ENCODE data around the gene ACOT8. TPM values are rescaled to one million over a fixed set of nuclear protein-coding genes. Genes with fewer than 3 reads are reported as not detected.
"Not testable (repeated sequence)": the region's sequence is repeated elsewhere in the genome, so short reads cannot be mapped to it uniquely, and the experiment has no call there.

ACOT8 gene
- total and polyA plus RNA-seq, 12 donors, result 33.7 to 134 (median 62.5) TPM

DNA sequence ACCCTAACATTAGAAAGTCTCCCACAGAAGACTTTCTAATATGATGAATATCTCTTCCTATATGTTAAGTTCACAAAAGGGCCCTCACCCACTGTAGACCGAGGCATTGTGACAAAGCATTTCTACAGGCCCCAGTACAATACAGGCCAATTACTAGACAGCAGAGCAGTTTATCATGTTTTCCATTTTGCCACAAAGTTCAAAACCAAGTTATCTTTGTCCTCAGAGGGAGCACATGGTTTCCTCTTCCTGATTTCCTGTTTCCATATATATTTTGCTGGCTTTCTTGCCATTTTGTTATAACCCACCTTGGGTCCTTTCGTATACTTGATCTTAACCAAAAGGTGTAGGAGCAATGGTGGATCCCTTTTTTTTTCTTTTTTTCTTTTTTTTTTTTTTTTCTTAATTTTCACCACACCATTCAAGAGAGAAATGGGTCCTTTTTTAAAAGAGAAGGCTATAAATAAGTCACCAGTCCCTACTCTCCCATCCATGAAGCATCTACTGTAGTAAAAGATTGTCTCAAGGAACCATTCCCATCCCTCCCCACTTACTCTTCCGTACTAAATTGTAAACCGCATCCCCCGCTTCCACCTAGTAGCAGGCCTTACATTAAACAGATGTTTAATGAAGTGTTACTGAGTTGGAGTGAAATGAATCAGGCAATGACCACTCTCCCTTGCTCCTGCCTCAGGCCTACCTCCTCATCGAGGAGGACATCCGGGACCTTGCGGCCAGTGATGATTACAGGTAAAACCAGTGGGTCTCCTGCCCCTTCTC, 46.8 kb downstream of the ACOT8 start:
- WGBS, 4 donors, result 89 to 93% (median 92%) methylated on average over 8 of the region's 8 CpGs

DNA sequence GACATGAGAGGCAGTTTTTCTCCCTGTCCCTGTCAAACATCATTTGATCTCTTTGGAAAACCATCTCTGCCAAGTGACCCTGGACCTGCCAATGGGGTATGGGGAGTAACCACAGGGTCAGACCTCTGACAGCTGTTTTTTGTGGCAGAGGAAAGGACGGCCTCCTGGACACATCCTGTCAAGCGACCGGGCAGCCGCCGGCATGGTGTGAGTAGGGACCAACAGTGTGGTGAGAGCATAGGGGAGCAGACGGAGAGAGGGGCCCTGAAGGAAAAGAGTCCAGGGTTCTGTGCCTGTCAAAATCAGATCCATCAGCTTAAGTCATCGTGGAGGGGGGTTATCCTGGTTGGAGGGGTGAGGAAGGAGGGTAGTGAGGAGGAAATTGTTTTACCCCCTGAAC, 55.3 kb downstream of the ACOT8 start:
- DNase-seq, result no peak
- Histone ChIP-seq H3K36me3 (replicated peaks in 1 of 2) (peaks cover 0 to 64% of the 10 kb centered on the region in 2 donors), H3K27ac (no peak overlapping the region), H3K4me3 (no peak overlapping the region), H3K27me3 (no peaks in the 10 kb centered on the region), H3K9me3 (replicated peaks in 1 of 3) (no peaks in the 10 kb centered on the region), H3K4me1 (replicated peaks in 1 of 2) (no peaks in the 10 kb centered on the region)
- intact Hi-C loops (cut with DNase I), result loop anchor here in 1 of 2 donors (5.0 kb wide), 1 partner anchor 160 kb away; no protein-coding TSS in a partner anchor
- TF ChIP-seq POLR2A (IDR thresholded peaks at IDR 0.05), result no peak
- TF ChIP-seq, protein P1, sequence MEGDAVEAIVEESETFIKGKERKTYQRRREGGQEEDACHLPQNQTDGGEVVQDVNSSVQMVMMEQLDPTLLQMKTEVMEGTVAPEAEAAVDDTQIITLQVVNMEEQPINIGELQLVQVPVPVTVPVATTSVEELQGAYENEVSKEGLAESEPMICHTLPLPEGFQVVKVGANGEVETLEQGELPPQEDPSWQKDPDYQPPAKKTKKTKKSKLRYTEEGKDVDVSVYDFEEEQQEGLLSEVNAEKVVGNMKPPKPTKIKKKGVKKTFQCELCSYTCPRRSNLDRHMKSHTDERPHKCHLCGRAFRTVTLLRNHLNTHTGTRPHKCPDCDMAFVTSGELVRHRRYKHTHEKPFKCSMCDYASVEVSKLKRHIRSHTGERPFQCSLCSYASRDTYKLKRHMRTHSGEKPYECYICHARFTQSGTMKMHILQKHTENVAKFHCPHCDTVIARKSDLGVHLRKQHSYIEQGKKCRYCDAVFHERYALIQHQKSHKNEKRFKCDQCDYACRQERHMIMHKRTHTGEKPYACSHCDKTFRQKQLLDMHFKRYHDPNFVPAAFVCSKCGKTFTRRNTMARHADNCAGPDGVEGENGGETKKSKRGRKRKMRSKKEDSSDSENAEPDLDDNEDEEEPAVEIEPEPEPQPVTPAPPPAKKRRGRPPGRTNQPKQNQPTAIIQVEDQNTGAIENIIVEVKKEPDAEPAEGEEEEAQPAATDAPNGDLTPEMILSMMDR (IDR thresholded peaks at IDR 0.05), result no peak
- WGBS, 4 donors, result 83 to 97% (median 90%) methylated on average over 7 of the region's 7 CpGs

More for the DNA sequence above, 46.8 kb downstream of the ACOT8 start:
- Histone ChIP-seq H3K27ac (no peak overlapping the region), H3K4me1 (replicated peaks in 1 of 2) (peaks cover 8 to 11% of the 10 kb centered on the region in 2 donors), H3K9me3 (replicated peaks in 1 of 3) (no peaks in the 10 kb centered on the region), H3K36me3 (replicated peaks in 1 of 2) (peaks cover 0 to 63% of the 10 kb centered on the region in 2 donors), H3K4me3 (no peak overlapping the region), H3K27me3 (no peaks in the 10 kb centered on the region)
- intact Hi-C loops (cut with DNase I), result no loop called here
- TF ChIP-seq POLR2A (IDR thresholded peaks at IDR 0.05), result no peak
- TF ChIP-seq, protein P1 (IDR thresholded peaks at IDR 0.05), result no peak
- DNase-seq, result no peak

DNA sequence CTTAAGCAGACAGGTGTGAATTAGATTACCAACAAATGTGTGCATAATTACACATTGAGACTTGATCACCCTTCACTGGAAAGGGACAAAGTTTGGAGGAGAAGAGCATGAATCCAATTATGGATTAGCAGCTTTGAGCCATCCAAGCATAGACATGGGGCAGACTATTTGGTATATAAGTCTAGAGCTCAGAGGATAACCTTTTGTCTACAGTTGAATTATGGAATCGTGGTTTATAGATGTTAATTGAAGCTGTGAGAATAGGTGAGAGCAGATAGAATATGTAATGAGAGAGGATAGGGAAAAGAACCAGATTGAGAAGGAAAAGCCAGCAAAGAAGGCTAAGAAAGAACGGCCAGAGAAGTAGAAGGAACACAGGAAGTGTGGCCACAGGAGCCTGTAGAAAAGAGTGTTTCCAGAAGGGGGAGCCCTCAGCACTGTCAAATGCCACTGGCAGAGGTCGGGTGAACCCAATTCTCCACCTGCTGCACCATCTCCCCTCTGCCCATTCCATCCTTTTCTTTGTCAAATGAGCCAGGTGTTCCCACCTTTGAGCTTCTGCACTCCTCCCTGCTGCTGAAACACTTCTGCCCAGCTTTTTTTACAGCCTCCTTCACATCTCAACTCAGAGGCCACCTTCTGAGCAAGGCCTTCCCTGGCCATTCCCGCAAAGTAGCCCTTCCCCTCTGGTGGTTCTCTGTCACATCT, 58.1 kb downstream of the ACOT8 start:
- H3K4me3 ChIP-seq, result no peak overlapping the region
- no peaks in the 10 kb centered on the region for H3K4me1 ChIP-seq (replicated peaks in 1 of 2)
- H3K27ac ChIP-seq, result no peak overlapping the region
- peak; percentile 62 to 81 (median 66) for DNase-seq
- 26 to 31% (median 28%) methylated on average over 4 of the region's 4 CpGs for WGBS, 4 donors
- no peaks in the 10 kb centered on the region for H3K9me3 ChIP-seq (replicated peaks in 1 of 3)
- no peaks in the 10 kb centered on the region for H3K27me3 ChIP-seq
- intact Hi-C loops (cut with DNase I), result no loop called here
- TF ChIP-seq, protein P1 (IDR thresholded peaks at IDR 0.05), result peak; percentile 61 to 78 (median 64)
- no peak for TF ChIP-seq POLR2A (IDR thresholded peaks at IDR 0.05)
- H3K36me3 ChIP-seq (replicated peaks in 1 of 2), result peaks cover 0 to 62% of the 10 kb centered on the region in 2 donors

DNA sequence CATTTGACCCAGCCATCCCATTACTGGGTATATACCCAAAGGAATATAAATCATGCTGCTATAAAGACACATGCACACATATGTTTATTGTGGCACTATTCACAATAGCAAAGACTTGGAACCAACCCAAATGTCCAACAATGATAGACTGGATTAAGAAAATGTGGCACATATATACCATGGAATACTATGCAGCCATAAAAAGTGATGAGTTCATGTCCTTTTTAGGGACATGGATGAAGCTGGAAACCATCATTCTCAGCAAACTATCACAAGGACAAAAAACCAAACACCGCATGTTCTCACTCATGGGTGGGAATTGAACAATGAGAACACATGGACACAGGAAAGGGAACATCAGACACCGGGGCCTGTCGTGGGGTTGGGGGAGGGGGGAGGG, 59.2 kb downstream of the ACOT8 start:
- H3K4me1 ChIP-seq (replicated peaks in 1 of 2); H3K9me3 ChIP-seq (replicated peaks in 1 of 3); intact Hi-C loops (cut with DNase I); H3K27ac ChIP-seq; H3K4me3 ChIP-seq; DNase-seq; H3K27me3 ChIP-seq: not testable (repeated sequence)
- H3K36me3 ChIP-seq (replicated peaks in 1 of 2), result peaks cover 0 to 57% of the 10 kb centered on the region in 2 donors
- 75 to 97% (median 83%) methylated on average over 3 of the region's 3 CpGs for WGBS, 4 donors

DNA sequence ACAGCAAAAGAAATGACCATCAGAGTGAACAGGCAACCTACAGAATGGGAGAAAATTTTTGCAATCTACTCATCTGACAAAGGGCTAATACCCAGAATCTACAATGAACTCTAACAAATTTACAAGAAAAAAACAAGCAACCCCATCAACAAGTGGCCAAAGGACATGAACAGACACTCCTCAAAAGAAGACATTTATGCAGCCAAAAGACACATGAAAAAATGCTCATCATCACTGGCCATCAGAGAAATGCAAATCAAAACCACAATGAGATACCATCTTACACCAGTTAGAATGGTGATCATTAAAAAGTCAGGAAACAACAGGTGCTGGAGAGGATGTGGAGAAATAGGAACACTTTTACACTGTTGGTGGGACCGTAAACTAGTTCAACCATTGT, 59.7 kb downstream of the ACOT8 start:
- not testable (repeated sequence) for H3K27ac ChIP-seq
- peaks cover 0 to 52% of the 10 kb centered on the region in 2 donors for H3K36me3 ChIP-seq (replicated peaks in 1 of 2)
- no CpG with 5 or more reads among the region's 1 CpG for WGBS, 4 donors

More for the DNA sequence above, 59.7 kb downstream of the ACOT8 start:
- intact Hi-C loops (cut with DNase I); DNase-seq; H3K4me1 ChIP-seq (replicated peaks in 1 of 2); H3K4me3 ChIP-seq; H3K27me3 ChIP-seq; H3K9me3 ChIP-seq (replicated peaks in 1 of 3): not testable (repeated sequence)
